Astrocyte of the spinal cord (primary cell): ENCODE data around the gene SOX1.

ENCODE experiments used
- DNase-seq: peaks from one replicate; pipeline ENCODE4 v3.0.0; 2011; ENCODE audit warnings: low read depth, low spot score
- H3K4me3 ChIP-seq: 2 replicates; pipeline ENCODE4 v1.5.1; 2011; ENCODE audit warnings: low read depth, mild to moderate bottlenecking, low read length, moderate library complexity
- in situ Hi-C: cut with HindIII; loops from 2 replicates; pipeline ENCODE4 v1.10.0; 2017; ENCODE audit warnings: low sequenced_read_pairs
- TF ChIP-seq, protein P1 (sequence below): IDR thresholded peaks from 2 replicates; pipeline ENCODE4 v1.5.1; 2012; ENCODE audit warnings: low read depth, mild to moderate bottlenecking, low read length, inconsistent platforms

Gene SOX1

DNA sequence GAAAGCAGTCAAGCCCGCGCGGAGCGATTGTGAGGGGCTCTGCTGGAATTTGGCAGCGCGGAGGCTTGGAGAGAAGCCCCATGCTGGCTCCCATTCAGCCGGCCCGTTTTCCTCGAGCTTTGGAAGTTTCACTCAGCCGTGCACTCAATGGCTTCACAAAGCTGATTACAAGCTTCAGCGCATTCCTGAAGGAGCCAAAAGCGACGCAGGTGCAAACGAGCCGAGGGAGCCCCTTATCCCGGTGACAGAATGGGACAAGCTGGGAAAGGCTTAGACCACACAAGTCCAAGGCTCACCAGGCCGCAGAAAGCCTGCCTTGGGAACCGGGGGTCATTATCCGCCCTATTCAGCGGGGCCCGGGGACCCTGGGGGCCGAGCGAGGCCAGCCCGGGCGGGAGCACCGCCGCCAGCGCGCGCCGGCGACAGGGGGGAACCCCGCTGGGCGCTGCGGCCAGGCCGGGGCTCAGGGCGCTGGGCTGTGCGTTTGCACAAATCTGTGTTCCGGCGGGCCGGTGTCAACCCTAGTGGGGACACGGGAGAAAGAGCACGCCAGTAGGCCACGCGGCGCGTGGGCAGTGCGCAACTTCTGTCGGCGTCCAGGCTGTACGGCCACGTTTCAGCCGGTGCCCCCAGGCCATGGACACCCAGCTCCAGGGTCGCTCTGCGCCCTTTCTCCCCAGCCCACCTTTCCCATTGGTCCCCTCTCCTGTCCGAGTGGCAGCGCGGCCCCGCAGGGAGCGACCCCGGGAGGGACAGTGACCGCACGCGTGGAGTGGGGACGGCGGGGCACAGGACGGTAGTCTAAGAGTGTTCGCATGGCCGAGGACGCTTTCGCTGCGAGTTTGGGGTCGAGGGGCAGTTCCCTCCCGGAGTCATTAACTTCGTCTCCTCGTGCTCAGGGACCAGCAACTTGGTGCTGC, 37.3 kb downstream of the SOX1 start:
- in situ Hi-C loops = no loop called here
- no peak for DNase-seq
- TF ChIP-seq, protein P1, sequence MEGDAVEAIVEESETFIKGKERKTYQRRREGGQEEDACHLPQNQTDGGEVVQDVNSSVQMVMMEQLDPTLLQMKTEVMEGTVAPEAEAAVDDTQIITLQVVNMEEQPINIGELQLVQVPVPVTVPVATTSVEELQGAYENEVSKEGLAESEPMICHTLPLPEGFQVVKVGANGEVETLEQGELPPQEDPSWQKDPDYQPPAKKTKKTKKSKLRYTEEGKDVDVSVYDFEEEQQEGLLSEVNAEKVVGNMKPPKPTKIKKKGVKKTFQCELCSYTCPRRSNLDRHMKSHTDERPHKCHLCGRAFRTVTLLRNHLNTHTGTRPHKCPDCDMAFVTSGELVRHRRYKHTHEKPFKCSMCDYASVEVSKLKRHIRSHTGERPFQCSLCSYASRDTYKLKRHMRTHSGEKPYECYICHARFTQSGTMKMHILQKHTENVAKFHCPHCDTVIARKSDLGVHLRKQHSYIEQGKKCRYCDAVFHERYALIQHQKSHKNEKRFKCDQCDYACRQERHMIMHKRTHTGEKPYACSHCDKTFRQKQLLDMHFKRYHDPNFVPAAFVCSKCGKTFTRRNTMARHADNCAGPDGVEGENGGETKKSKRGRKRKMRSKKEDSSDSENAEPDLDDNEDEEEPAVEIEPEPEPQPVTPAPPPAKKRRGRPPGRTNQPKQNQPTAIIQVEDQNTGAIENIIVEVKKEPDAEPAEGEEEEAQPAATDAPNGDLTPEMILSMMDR = no peak
- H3K4me3 ChIP-seq = no peak overlapping the region

DNA sequence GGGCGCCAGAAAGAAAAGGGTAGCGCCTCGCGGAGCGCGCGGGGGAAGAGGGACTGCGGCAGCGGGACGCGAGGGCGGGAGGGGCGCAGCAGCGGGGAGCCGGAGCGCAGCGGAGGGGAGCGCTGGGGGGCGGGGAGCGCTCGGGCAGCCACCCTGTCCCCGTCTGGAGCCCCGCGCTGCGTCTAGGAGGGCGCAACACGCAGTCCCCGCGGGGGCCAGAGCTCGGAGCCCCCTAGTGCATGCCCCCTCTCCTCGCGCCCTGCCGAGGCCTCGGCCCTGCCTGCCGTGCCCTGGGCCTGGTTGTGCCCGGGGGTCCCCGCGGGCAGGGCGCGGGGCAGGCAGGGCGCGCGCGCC, 37.9 kb downstream of the SOX1 start:
- no peak for DNase-seq
- no peak overlapping the region for H3K4me3 ChIP-seq
- in situ Hi-C loops = no loop called here
- TF ChIP-seq, protein P1 = no peak

DNA sequence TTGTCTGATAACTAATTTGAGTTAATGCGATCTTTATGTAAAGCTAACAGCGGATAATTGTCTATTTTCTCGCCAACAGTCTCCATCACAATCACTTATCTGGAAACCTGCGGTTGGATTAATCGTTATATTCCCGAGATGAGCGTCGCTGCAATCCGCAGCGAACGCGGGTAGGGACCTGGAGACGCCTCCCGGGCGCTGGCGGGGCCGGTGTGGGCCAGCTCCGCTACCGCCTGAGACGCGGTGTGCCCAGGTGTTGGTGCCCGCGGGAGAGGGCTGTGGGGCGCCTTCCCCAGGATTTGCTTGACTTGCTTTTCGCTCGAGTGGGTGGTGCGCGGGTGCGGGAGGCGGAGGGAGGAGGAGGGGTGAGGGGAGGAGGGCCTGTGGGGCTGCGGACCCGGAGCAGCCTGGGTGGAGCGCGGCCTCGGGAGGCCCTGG, 38.3 kb downstream of the SOX1 start:
- in situ Hi-C loops = no loop called here
- TF ChIP-seq, protein P1 = no peak
- no peak for DNase-seq
- no peak overlapping the region for H3K4me3 ChIP-seq

DNA sequence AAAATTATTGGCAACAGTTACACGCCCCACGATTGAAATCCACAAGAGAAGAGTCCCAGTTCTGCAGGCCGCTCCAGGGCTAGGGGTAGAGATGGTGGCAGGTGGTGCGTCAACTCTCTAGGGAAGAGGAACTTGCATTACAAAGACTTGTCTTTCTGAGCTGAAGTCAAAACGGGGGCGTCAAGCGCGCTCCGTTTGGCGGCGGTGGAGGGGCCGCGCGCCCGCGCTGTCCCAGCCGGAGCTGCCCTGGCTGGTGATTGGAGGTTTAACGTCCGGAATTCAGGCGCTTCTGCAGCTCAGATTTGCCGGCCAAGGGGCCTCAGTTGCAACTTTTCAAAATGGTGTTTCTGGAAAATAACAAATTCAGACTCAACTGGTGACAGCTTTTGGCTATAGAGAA, 38.9 kb downstream of the SOX1 start:
- in situ Hi-C loops = no loop called here
- no peak for DNase-seq

DNA sequence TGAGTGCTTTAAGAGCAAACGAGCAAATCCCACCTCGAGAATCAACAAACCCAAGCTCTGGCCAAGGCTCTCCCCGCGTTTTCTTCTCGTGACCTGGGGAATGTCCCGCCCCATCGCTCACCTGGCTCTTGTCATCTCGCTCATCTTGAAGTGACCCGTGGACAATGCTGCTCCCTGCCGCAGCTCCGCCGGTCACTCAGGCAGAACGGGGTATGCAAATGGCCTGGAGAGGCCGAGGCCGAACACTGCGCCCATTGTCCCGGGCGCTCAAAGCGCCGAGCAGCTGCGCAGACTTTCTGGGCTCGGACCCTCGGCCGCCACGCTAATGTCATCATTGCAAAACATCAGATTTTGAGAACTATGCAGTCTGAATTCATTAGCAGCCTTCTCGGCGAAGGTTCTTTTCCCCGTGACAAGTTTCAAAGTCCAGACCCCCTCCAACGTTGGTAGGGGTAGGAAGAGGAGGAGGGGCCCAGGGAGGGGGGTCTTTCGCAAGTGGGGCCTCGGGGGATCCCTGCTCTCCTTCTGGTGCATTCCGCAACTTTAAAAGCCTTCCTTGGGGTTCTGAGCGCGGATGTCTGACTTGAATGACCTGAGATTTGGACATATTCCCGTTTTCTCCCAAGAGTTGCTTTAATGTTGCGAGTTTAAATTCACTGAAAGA, 39.7 kb downstream of the SOX1 start:
- H3K4me3 ChIP-seq = no peak overlapping the region
- in situ Hi-C loops = no loop called here
- TF ChIP-seq, protein P1 = no peak
- no peak for DNase-seq

More for the DNA sequence above, 38.9 kb downstream of the SOX1 start:
- no peak overlapping the region for H3K4me3 ChIP-seq
- TF ChIP-seq, protein P1 = no peak

DNA sequence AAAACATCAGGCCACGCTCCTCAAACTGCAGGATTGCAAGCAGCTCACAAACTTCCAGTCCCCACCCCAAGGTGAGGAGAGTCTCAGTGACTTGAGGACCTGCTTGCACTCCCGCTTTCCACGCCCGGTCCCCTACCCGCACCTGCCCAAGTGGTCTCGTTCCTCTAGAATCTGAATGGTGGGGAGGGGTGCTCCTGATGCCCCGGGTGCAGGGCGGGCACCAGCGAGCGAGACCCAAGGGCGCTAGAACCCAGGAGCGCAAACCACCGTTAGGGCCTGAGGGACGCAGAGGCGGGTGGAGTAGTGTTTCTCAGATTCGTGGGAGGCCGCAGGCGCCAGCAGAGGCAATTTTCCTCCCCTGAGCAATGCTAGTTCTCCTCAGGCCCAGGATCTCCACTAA, 40.3 kb downstream of the SOX1 start:
- in situ Hi-C loops = no loop called here
- DNase-seq = no peak
- no peak overlapping the region for H3K4me3 ChIP-seq
- TF ChIP-seq, protein P1 = no peak
